K562 (cell line): ENCODE measurements around the gene NRF1. TPM values are rescaled to one million over a fixed set of nuclear protein-coding genes. Genes with fewer than 3 reads are reported as not detected.
A peak's percentile ranks its signal among the peaks of the same experiment; 100 is the strongest.

Experiments used
- ATAC-seq: fragments of 200-7000 bp; cut with Tn5 transposase; 3 replicates; pipeline ENCODE4 v1.9.1; 2020; ENCODE audit warnings: moderate library complexity
- BruUV-seq: library from RNA; stranded (reverse); fragments of 400-500 nt; replicated peaks from 2 replicates; lab custom pipeline; 2021; lab: Mats Ljungman, UMichigan
- CTCF ChIA-PET: fragments of 300-600 bp; formaldehyde crosslinking; extraction: SDS; loops from one replicate; lab custom pipeline; 2021; ENCODE audit warnings: low intra/inter-chr PET ratio; lab: Yijun Ruan, JAX
- POLR2A ChIA-PET: fragments of 300-600, 350-650 bp; sonication (Branson Sonifier 250); formaldehyde crosslinking; extraction: SDS; loops from one replicate; lab custom pipeline; 2021; ENCODE audit warnings: antibody characterized with exemption, inconsistent platforms; lab: Yijun Ruan, JAX
- DNase-seq, 4 experiments: peaks; one replicate each; pipeline versions ENCODE4 v3.0.0 to v3.0.0-alpha.2; 2011 to 2018; ENCODE audit warnings: low spot score in 3 of 4, mixed read lengths in 3 of 4; ENCODE audit errors: extremely low read depth in 1 of 4
- FAIRE-seq: peaks from 2 replicates; lab custom pipeline; 2011; peaks lifted over from hg19 to GRCh38; lab: Jason Lieb, UNC
- H2AFZ ChIP-seq: 2 replicates; pipeline ENCODE4 v1.6.0; 2011; ENCODE audit warnings: low read depth, low read length, control low read depth, inconsistent platforms
- H3K27ac ChIP-seq: fragments of 200-600 bp; 3 replicates; pipeline ENCODE4 v1.8.0; 2011; ENCODE audit warnings: low read depth, mild to moderate bottlenecking, control low read depth, inconsistent platforms, low read length, moderate library complexity, mixed read lengths; ENCODE audit errors: extremely low read depth
- H3K27me3 ChIP-seq, 2 experiments: fragments of 300-600 bp in 1 of 2; 2 replicates in 1 of 2; 3 replicates in 1 of 2; pipeline versions ENCODE4 v1.6.0 to v1.8.0; 2011; ENCODE audit warnings: inconsistent platforms in 2 of 2, low read length in 2 of 2, mild to moderate bottlenecking in 1 of 2, mixed read lengths in 1 of 2, moderate library complexity in 1 of 2; ENCODE audit not compliant: control insufficient read depth in 2 of 2, insufficient read depth in 2 of 2
- H3K36me3 ChIP-seq: fragments of 300-600 bp; 3 replicates; pipeline ENCODE4 v1.8.0; 2011; ENCODE audit warnings: mild to moderate bottlenecking, low read length, inconsistent platforms; ENCODE audit not compliant: control insufficient read depth, insufficient read depth
- H3K4me1 ChIP-seq, 2 experiments: fragments of 200-600 bp in 1 of 2; replicated peaks in 1 of 2; 2 replicates in 1 of 2; 3 replicates in 1 of 2; pipeline versions ENCODE4 v1.5.1 to v1.8.0; 2011; ENCODE audit warnings: inconsistent platforms in 2 of 2, low read length in 2 of 2, mild to moderate bottlenecking in 1 of 2, mixed read lengths in 1 of 2, moderate library complexity in 1 of 2; ENCODE audit not compliant: control insufficient read depth in 2 of 2, insufficient read depth in 2 of 2
- H3K4me2 ChIP-seq: 2 replicates; pipeline ENCODE4 v1.6.1; 2011; ENCODE audit warnings: low read length, control low read depth, inconsistent platforms, mixed read lengths; ENCODE audit not compliant: insufficient read depth
- H3K4me3 ChIP-seq: fragments of 200-600 bp; sonication (generic), shearing (Covaris generic); 2 replicates; pipeline ENCODE4 v1.5.1; 2016; ENCODE audit warnings: control low read depth, inconsistent platforms
- H3K79me2 ChIP-seq: fragments of 200-600 bp; 3 replicates; pipeline ENCODE4 v1.8.0; 2011; ENCODE audit warnings: low read length, inconsistent platforms; ENCODE audit not compliant: control insufficient read depth, insufficient read depth
- H3K9ac ChIP-seq, 2 experiments: 2 replicates each; pipeline versions ENCODE4 v1.6.0 to v1.6.1; 2011; ENCODE audit warnings: low read depth in 2 of 2, low read length in 2 of 2, control low read depth in 1 of 2, inconsistent platforms in 1 of 2, mild to moderate bottlenecking in 1 of 2, mixed read lengths in 1 of 2; ENCODE audit not compliant: insufficient read depth in 1 of 2
- H3K9me1 ChIP-seq: one replicate; pipeline ENCODE4 v1.6.0; 2011; ENCODE audit warnings: inconsistent platforms, mild to moderate bottlenecking, low read length, moderate library complexity; ENCODE audit not compliant: control insufficient read depth, insufficient read depth
- H3K9me3 ChIP-seq: replicated peaks from 2 replicates; pipeline ENCODE4 v1.5.1; 2011; ENCODE audit warnings: low read depth, low read length, inconsistent platforms; ENCODE audit not compliant: control insufficient read depth, insufficient read depth
- H4K20me1 ChIP-seq: replicated peaks from 2 replicates; pipeline ENCODE4 v1.6.1; 2011; ENCODE audit warnings: low read length, inconsistent platforms, mixed read lengths; ENCODE audit not compliant: control insufficient read depth, insufficient read depth
- ARID4B ChIP-seq: sonication (generic); formaldehyde crosslinking; IDR thresholded peaks from 2 replicates; pipeline ENCODE4 v1.8.0; 2022; ENCODE audit warnings: mild to moderate bottlenecking, missing genetic modification reagents
- MAX ChIP-seq: sonication (generic); formaldehyde crosslinking; IDR thresholded peaks from 2 replicates; pipeline ENCODE4 v1.9.0; 2022; ENCODE audit warnings: mild to moderate bottlenecking, missing genetic modification reagents
- MTA1 ChIP-seq: fragments of 450-650 bp; IDR thresholded peaks from 2 replicates; pipeline ENCODE4 v1.6.1; 2017; ENCODE audit warnings: borderline replicate concordance
- RB1 ChIP-seq: fragments of 450-650 bp; IDR thresholded peaks from 2 replicates; pipeline ENCODE4 v1.6.1; 2017; ENCODE audit warnings: low read depth, mild to moderate bottlenecking
- TCFL5 ChIP-seq: fragments of 250-450 bp; sonication (Bioruptor Pico); conservative IDR thresholded peaks from 2 replicates; pipeline ENCODE4 v1.6.1; 2021; ENCODE audit warnings: mild to moderate bottlenecking, moderate library complexity, matching md5 sums
- TFAP4 ChIP-seq: sonication (generic); formaldehyde crosslinking; IDR thresholded peaks from 2 replicates; pipeline ENCODE4 v1.8.0; 2022; ENCODE audit warnings: missing genetic modification reagents, mild to moderate bottlenecking, moderate library complexity, borderline replicate concordance
- USF1 ChIP-seq: sonication (generic); formaldehyde crosslinking; IDR thresholded peaks from 2 replicates; pipeline ENCODE4 v1.9.0; 2022; ENCODE audit warnings: mild to moderate bottlenecking, missing genetic modification reagents
- ZBTB11 ChIP-seq, 3 experiments: fragments of 200-800 bp in 1 of 3; fragments of 250-450 bp in 1 of 3; fragments of 450-650 bp in 1 of 3; sonication (Bioruptor Pico) in 1 of 3; sonication (Bioruptor generic) in 1 of 3; formaldehyde crosslinking in 1 of 3; IDR thresholded peaks; 2 replicates each; pipeline versions ENCODE4 v1.6.1 to v1.8.0; 2016 to 2022; ENCODE audit warnings: mild to moderate bottlenecking in 2 of 3, missing genetic modification characterization in 2 of 3, missing compliant biosample characterization in 1 of 3, moderate library complexity in 1 of 3
- WGBS: fragments of 100-300 bp; shearing (Covaris generic); methylation state at CpG from one replicate; pipeline ENCODE4 v1.1.6; 2016; ENCODE audit warnings: low coverage, mixed read lengths; ENCODE audit not compliant: insufficient coverage; ENCODE audit errors: missing lambda C conversion rate; 5-methylcytosine and 5-hydroxymethylcytosine counted together
- in situ Hi-C: fragments of 300-500 bp; cut with MboI; formaldehyde crosslinking; loops from 4 replicates; pipeline ENCODE4 v1.15.0; 2018; ENCODE audit warnings: inconsistent platforms, mixed read lengths
- intact Hi-C: fragments of 100-400 bp; cut with micrococcal nuclease; formaldehyde crosslinking; loops from 2 replicates; pipeline ENCODE4 v1.14.2; 2022
- polyA plus RNA-seq, 8 experiments: library from polyadenylated mRNA; depleted of rRNA in 4 of 8; stranded (reverse) in 5 of 8; unstranded in 3 of 8; fragments of >200 nt; fragmentation: Nextera tagmentation in 2 of 8; fragmentation: Illumina TruSeq in 1 of 8; extraction: Ambion mirVana in 2 of 8; extraction: Trizol in 1 of 8; gene quantifications; 2 replicates each; pipeline versions ENCODE4 v1.2.1 to v1.2.3, GENCODE V29; 2011 to 2014; ENCODE audit warnings: inconsistent platforms in 1 of 8, missing spikeins in 1 of 8
- total RNA-seq, 7 experiments: library from RNA; depleted of rRNA in 6 of 7; stranded (reverse); fragments of >200 nt in 6 of 7; fragmentation: Illumina TruSeq in 2 of 7; extraction: Trizol in 2 of 7; gene quantifications; 2 replicates each; pipeline versions ENCODE4 v1.2.1 to v1.2.3, GENCODE V29; 2011 to 2021; ENCODE audit warnings: low replicate concordance in 1 of 7

NRF1 gene
- total and polyA plus RNA-seq, 9 of the 15 experiments (the other 6 are each of a cell fraction or from before 2014, with no cell fraction given) = 8.6 to 28.8 (median 20.3) TPM

GRCh38 chr7:129773328-129773731, 161.8 kb downstream of the NRF1 start:
- intact Hi-C loops (no loop called here), in situ Hi-C loops (no loop called here)
- Histone ChIP-seq H3K9me3 (no peaks in the 10 kb centered on the region), H2AFZ (no peak overlapping the region), H3K27ac (no peak overlapping the region), H3K9me1 (no peaks in the 10 kb centered on the region), H3K4me1 (peaks cover 27 to 86% of the 10 kb centered on the region in 2 experiments), H3K27me3 (no peaks in the 10 kb centered on the region), H4K20me1 (no peaks in the 10 kb centered on the region; the same call in 1 of the 2 replicates), H3K9ac (peak overlapping the region in 1 of 2 experiments; percentile 66; a peak in 2 of 4 replicates), H3K79me2 (peaks cover 11% of the 10 kb centered on the region; the same call in 1 of the 3 replicates), H3K4me3 (no peak overlapping the region), H3K36me3 (no peaks in the 10 kb centered on the region), H3K4me2 (no peak overlapping the region)
- TF ChIP-seq TFAP4 (CRISPR knock-in tag) = peak; percentile 31; the same call in 1 of the 2 replicates
- no peak for TF ChIP-seq TCFL5
- TF ChIP-seq RB1 = no peak
- TF ChIP-seq MAX (CRISPR knock-in tag) = peak; percentile 27; the same call in 1 of the 2 replicates
- 0 out of 2 replicates have a peak, but pooled peaks have one; percentile 2 for TF ChIP-seq USF1
- TF ChIP-seq ZBTB11 (CRISPR knock-in tag; IDR thresholded peaks at IDR 0.05) = no peak
- no peak for TF ChIP-seq MTA1
- peak; percentile 46 for TF ChIP-seq ARID4B (CRISPR knock-in tag)
- BruUV-seq = no TSS peak
- 81% methylated on average over 5 of the region's 5 CpGs for WGBS
- no peak for FAIRE-seq
- CTCF ChIA-PET = no interaction called here
- no peak for DNase-seq
- POLR2A ChIA-PET = interaction anchor here (0.8 to 2.1 kb wide), 2 partner anchors 10 to 21 kb away, joined by 3 to 11 read pairs; no protein-coding TSS in a partner anchor
- no peak for ATAC-seq
